Ammon's horn (tissue), 1 donor: Measurements from ENCODE around the gene MIEF1.
"Not testable (repeated sequence)": the region's sequence is repeated elsewhere in the genome, so short reads cannot be mapped to it uniquely, and the experiment has no call there.

Experiments used
- DNase-seq: peaks from one replicate; pipeline ENCODE4 v3.0.0-alpha.2; 2016; ENCODE audit warnings: low spot score

The MIEF1 gene

DNA sequence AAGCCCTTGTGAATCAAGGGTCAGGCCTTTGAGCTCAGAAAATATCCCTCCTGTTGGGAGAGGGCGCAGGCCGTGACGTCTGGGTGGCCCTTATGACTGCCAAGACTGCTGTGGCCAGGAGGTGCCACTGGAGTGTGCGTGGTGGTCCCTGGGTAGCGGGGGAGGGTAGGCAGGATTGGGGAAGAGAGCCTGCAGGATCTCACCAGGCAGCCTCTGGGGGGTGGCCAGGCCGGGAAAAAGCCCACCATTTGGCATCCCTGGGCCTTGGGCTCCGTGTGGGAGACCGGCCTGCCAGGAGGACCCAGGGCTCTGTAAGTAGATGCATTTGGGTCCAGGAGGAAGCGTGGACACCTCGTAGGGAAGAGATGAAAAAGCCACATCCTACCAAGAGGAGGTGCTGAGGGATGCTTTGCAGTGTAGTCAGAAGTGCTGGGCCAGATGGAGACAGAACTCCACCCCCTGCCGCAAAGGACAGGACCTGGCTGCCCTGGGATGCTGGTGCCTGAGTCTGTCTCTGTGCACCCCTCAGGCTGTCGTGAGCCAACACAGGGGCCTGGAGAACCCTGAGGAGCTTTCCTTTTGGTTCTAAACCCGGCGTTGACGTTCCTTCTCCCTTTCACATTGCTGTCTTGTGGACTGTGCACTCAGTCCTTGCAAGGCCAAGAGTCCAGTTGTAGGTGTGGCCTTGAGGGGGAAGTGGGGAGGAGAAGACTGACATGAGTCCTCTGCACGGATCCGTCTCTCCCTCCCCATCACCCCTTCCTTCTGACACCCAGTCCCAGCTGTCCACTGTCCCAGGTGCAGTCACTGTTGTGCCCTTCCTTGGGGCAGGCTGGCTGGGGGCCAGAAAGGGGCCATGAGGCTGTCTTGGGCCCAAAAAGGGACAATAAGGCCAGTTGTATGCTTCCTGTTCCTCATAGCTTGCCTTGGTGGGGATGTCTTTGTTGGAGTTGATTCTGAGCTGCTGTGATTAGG, 12.7 kb upstream of the MIEF1 start:
- DNase-seq = peak; percentile 34

GRCh38 chr22:39490135-39490798, 11.8 kb upstream of the MIEF1 start:
- peak; percentile 92 for DNase-seq

DNA sequence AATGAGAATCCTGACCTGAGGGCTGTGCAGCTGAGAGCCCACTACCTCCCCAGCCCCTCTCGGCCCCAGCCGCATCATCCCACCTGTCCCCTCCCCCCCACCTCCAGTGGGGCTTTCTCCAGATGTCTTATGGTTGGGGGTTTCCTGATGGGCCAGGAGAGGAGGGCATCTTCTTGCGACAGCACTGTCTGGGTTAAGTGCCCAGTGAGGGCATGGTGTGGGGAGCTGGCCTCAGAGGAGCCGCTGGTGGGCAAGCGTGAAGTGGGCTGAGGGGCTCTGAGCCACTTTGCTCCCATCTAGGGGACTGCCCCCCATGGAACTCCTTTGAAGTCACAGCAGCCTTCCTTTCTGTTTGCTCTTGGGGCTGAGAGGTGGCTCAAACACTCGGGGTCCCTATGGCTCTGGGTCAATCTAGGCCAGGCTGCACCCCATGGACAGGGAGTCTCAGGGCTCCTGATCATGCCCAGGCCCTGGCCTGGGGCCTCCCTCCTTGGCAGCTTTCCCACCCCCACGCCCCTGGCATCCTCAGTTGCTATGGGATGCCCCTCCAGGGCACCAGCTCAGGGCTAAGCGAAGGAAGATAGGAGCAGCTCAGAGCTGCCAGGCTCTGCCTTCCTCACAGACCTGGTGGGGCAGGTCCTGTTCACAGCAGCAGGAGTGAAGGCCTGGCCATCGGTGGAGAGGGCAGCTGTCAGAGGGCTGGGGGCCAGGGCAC, 11.0 kb upstream of the MIEF1 start:
- DNase-seq = no peak

- no peak for DNase-seq
Observed at GRCh38 chr22:39491696-39492095, 10.4 kb upstream of the MIEF1 start.

DNA sequence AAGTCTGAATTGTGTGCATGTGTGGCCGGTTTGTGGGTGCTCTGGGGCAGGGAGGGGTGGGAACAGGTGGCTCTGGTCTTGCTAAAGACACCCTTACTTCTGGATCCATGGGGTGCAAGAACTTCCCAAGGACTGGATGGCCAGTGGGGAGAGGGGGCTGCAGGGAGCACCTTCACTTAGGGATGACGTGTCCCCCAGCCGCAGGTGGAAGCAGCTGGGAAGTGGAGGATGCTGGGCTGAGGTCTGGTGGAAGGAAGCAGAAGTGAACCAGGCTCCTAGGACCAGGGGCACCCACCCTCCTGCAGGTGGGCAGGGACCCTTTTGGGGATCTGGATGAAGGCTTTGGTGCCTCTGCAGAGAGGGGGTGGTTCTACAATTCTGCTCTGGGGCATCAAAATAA, 9.9 kb upstream of the MIEF1 start:
- DNase-seq = no peak

DNA sequence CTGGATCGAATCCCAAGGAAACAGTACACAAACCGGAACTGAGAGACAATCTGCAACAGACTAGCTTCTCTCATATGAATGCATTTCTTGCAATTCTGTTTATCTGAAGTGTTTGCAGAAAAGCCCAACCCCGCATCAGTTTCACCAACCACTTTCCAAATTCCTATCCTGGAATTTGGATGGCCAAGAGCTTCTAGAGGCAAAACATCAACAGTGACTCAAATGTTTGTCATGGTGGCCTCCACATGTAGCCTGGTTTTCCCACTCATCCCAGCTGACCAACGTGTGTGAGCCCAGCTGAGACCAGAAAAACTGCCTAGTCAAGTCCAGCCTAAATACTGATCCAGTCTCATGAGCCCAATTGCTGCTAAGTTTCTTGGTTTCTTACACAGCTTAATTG, 8.3 kb upstream of the MIEF1 start:
- DNase-seq = no peak

- no peak for DNase-seq
Observed at GRCh38 chr22:39494471-39495120, 7.5 kb upstream of the MIEF1 start.

GRCh38 chr22:39496131-39496838, 5.8 kb upstream of the MIEF1 start:
- DNase-seq = peak; percentile 93

DNA sequence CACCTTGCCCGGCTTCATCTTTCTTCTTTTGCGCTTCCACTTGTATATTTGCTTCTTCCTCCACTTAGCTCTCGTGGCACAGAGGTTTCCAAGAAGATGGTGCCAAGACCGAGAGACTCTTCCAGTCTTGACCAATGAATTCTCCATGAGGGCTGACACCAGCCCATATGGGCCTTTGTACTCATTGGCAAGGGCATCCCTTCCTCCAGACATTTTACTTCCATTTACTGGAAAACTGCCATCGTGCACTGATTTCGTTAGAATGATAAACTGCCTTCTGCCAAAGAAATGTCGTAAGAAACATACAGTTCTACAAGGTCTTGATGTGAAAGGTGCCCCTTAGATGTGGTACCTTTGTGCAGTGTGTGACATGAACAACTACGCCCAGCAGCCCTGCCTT, 4.7 kb upstream of the MIEF1 start:
- DNase-seq = no peak

DNA sequence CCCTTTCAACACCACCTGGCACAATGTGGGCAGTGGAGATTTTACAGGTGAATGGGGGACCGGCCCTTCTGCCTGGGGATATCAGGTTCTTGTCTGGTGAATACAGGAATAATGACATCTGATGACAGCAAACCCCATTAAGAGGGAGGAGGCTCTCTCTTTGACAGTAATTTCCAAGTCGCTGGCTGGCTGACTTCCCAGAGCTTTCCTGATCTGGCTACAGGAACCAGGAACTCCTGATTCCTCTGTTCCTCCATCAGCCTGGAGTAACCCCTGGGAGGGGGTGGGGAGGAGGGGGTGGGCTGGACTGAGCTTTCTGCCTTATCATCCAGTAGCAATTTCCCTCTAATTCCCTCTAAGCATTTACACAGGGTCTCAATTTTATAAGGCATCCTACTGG, 3.7 kb upstream of the MIEF1 start:
- no peak for DNase-seq

DNA sequence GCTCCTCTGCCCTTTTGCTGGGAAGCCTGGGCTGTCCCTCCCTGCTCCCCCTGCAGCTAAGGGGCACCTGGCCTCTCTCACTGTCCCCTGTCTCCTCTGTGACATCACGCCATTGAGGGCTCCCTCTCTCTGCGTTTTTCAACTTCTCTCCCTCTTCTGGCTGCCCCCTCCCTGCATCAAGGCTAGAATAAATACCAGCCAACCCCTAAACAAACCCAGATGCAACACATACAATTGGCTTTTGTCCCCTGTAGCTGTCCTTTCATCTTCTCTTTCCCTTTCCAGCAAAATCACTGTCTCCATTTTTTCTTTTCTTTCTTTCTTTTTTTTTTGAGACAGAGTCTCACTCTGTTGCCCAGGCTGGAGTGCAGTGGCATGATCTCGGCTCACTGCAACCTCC, 3.3 kb upstream of the MIEF1 start:
- DNase-seq = peak; percentile 78

GRCh38 chr22:39500101-39500500, 2.0 kb upstream of the MIEF1 start:
- DNase-seq = no peak

DNA sequence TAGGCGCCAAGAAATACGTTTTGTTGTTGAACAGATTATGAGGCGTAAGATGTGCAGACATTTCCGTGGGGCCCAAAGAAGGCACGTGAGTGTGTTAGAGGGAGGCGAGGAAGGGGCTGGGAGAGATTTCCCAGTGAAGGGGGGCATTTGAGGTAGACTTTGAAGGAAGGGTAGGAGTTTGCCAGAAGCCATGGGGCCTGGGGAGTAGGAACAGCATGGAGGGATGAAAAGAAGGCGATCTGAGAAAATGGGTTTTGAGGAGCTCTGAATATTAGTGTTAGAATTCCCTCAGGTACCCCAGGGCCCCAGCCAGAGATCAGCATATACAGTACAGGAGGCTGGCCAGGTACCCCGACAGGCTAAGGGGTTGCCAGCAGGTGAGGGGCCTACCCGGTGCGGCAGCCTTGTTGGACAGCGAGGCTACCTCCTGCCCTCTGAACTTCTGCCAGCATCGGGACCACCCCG, 414 bp upstream of the MIEF1 start:
- no peak for DNase-seq

DNA sequence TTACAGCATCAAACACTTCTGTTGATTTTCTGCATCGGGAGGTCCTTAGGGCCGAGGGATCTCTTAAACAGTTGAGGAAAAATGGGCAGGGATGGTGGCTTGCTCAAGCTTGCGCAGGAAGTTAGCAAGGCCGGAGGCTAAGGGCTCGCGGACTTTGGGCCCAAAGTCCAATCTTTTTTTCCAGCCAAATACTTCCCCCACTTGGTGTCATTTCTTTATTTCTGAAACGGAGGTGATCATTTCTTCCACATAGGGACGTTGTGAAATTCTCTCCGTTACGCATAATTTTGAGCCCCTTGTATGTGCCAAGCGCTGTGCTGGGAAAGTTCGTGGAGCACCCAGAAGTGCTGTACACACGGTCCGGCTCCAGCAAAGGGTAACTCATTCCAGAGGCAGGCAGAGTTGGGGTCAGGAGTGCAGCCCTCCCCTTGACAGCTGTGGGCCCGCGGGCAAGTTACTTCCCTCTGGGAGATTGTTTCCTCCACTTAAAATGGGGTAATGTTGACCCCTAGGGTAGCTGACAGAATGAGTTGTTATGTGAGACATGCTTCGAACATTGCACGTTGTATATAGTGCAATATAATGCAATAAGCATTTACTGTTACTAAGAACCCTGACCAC, 809 bp downstream of the MIEF1 start:
- no peak for DNase-seq

DNA sequence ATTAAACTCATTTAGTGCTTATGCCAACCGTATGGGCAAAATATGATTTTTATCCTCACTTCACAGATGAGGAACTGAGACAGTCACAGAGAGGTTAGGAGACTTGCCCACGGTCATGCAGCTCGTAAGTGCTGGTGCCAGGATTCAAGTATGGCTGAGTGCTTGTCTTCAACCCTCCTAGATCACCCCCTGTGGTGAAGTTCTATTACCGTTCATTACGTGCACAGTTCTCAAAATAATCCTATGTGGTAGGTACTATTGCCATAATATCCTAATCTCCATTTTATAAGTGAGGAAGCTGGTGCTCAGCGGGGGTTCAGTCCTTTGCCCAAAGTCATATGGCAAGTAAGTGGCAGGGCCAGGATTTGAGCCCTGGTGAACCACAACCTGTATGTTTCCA, 1.5 kb downstream of the MIEF1 start:
- no peak for DNase-seq

DNA sequence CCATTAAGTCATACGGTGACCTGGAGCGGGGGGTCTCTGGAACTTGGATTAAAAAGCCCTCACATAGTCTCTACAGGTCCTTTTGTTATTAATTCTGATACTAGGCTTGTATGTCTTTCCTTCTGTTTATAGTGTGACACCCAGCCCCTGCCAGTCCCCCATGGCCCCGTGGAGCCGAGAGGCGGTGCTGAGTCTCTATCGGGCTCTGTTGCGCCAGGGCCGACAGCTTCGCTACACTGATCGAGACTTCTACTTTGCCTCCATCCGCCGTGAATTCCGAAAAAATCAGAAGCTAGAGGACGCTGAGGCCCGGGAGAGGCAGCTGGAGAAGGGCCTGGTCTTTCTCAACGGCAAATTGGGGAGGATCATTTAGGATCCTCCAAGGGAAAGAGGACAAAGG, 2.0 kb downstream of the MIEF1 start:
- no peak for DNase-seq

- DNase-seq = not testable (repeated sequence)
Observed at GRCh38 chr22:39507021-39507420, 4.9 kb downstream of the MIEF1 start.

GRCh38 chr22:39508393-39508792, 6.3 kb downstream of the MIEF1 start:
- no peak for DNase-seq

DNA sequence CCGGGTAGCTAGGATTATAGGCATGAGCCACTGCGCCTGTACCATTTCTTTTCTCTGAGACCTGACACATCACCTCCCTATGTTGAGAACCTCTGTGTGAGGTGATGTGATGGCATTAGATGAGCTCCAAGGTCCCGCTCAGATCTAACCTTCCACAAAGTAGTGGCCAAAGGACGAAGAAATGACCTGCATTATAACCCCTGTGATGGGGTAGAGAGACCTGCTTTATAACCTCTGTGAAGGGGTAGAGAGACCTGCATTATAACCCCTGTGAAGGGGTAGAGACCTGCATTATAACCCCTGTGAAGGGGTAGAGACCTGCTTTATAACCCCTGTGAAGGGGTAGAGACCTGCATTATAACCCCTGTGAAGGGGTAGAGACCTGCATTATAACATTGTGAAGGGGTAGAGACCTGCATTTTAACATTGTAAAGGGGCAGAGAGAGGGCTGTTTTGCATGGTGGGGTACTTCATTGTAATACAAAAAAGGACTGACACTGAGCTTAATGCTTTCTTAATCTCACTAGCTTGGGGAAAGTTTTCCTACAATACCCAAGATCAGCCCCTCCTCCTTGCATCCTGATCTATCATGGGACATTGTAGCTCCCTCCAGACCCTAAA, 8.5 kb downstream of the MIEF1 start:
- DNase-seq = no peak

DNA sequence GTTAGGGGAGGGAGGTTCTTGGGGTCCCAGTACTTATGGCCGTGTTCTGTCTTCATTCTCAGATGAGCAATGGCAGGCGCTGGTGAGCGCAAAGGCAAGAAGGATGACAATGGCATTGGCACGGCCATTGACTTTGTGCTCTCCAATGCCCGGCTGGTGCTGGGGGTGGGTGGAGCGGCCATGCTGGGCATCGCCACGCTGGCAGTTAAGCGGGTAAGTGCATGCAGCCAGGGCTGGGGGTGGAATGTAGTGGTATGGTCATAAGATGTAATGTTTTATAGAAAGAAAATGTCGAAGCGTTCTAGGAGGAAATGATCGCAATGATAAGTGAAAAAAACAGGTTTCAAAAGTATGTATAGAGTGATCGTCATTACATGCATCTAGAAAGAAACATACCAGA, 9.1 kb downstream of the MIEF1 start:
- DNase-seq = no peak

- no peak for DNase-seq
Observed at GRCh38 chr22:39512026-39512425, 9.9 kb downstream of the MIEF1 start.
